A549 (cell line): ENCODE measurements around the gene GSTM2. TPM values are rescaled to one million over a fixed set of nuclear protein-coding genes. Genes with fewer than 3 reads are reported as not detected.
A peak's percentile ranks its signal among the peaks of the same experiment; 100 is the strongest.

ENCODE experiments used
- ATAC-seq, 2 experiments: fragments of 200-7000 bp in 1 of 2; fragments of >200 bp in 1 of 2; cut with Nextera tagmentation in 1 of 2; cut with Tn5 transposase in 1 of 2; 3 replicates each; pipeline versions ENCODE4 v1.8.0 to v1.9.1; 2018 to 2020; ENCODE audit warnings: mild to moderate bottlenecking in 1 of 2, moderate library complexity in 1 of 2
- CTCF ChIA-PET: fragments of 300-600 bp; sonication (Branson Sonifier 250); formaldehyde crosslinking; extraction: SDS; loops from one replicate; lab custom pipeline; 2021; ENCODE audit warnings: antibody characterized with exemption, inconsistent platforms; lab: Yijun Ruan, JAX
- POLR2A ChIA-PET: fragments of 350-600 bp; formaldehyde crosslinking; extraction: SDS; loops from one replicate; lab custom pipeline; 2021; ENCODE audit warnings: antibody characterized with exemption, inconsistent platforms; lab: Yijun Ruan, JAX
- DNase-seq, 2 experiments: peaks; one replicate each; pipeline versions ENCODE4 v3.0.0 to v3.0.0-alpha.2; 2011 to 2016; ENCODE audit warnings: low read depth in 1 of 2, low spot score in 1 of 2
- FAIRE-seq: peaks from 2 replicates; lab custom pipeline; 2011; peaks lifted over from hg19 to GRCh38; lab: Jason Lieb, UNC
- H3K27ac ChIP-seq, 2 experiments: fragments of >200 bp; sonication (Bioruptor Twin); formaldehyde crosslinking; 3 replicates each; pipeline ENCODE4 v1.5.1; 2016 to 2017
- H3K4me1 ChIP-seq: fragments of >200 bp; sonication (Bioruptor Twin); formaldehyde crosslinking; 3 replicates; pipeline ENCODE4 v1.6.1; 2016
- H3K4me2 ChIP-seq: fragments of >200 bp; sonication (Bioruptor Twin); formaldehyde crosslinking; 3 replicates; pipeline ENCODE4 v1.6.1; 2016
- H3K4me3 ChIP-seq: fragments of >200 bp; sonication (Bioruptor Twin); formaldehyde crosslinking; 3 replicates; pipeline ENCODE4 v1.5.1; 2016
- H3K9me3 ChIP-seq: fragments of >200 bp; sonication (Bioruptor Twin); formaldehyde crosslinking; 3 replicates; pipeline ENCODE4 v1.6.1; 2016
- ATOH8 ChIP-seq: fragments of 250-450 bp; sonication (Bioruptor Pico); IDR thresholded peaks from 2 replicates; pipeline ENCODE4 v1.5.0; 2020; ENCODE audit warnings: low read depth, mild to moderate bottlenecking, moderate library complexity
- CBX2 ChIP-seq: fragments of 200-600 bp; sonication (generic); IDR thresholded peaks from 2 replicates; pipeline ENCODE4 v1.6.1; 2016; ENCODE audit warnings: low read depth, mild to moderate bottlenecking, borderline replicate concordance
- CTCF ChIP-seq: fragments of >200 bp; sonication (Bioruptor Twin); formaldehyde crosslinking; IDR thresholded peaks from 3 replicates; pipeline ENCODE4 v1.5.1; 2016
- ESRRA ChIP-seq: fragments of 150-350 bp; IDR thresholded peaks from 2 replicates; pipeline ENCODE4 v1.6.1; 2014; ENCODE audit warnings: mild to moderate bottlenecking, low read length, borderline replicate concordance
- GATA3 ChIP-seq: IDR thresholded peaks from 2 replicates; pipeline ENCODE4 v1.6.1; 2012; ENCODE audit warnings: borderline replicate concordance
- HMGXB4 ChIP-seq: fragments of 250-450 bp; sonication (Bioruptor Pico); IDR thresholded peaks from 2 replicates; pipeline ENCODE4 v1.5.0; 2021; ENCODE audit warnings: mild to moderate bottlenecking, moderate library complexity, borderline replicate concordance
- HOXB5 ChIP-seq: fragments of 250-450 bp; sonication (Bioruptor Pico); IDR thresholded peaks from 2 replicates; pipeline ENCODE4 v1.5.0; 2020; ENCODE audit warnings: mild to moderate bottlenecking, moderate library complexity
- MAFK ChIP-seq: fragments of 450-650 bp; IDR thresholded peaks from 2 replicates; pipeline ENCODE4 v1.6.1; 2014; ENCODE audit not compliant: partially characterized antibody
- MYC ChIP-seq: IDR thresholded peaks from 2 replicates; pipeline ENCODE4 v1.6.1; 2012; ENCODE audit warnings: mild to moderate bottlenecking, inconsistent platforms, low read length, improper control_type of control experiment, borderline replicate concordance
- PHF8 ChIP-seq: fragments of 200-600 bp; sonication (generic); IDR thresholded peaks from 2 replicates; pipeline ENCODE4 v1.6.1; 2016; ENCODE audit warnings: low read depth, mild to moderate bottlenecking, antibody characterized with exemption, moderate library complexity, borderline replicate concordance
- REST ChIP-seq: fragments of 200-600 bp; sonication (generic); IDR thresholded peaks from 2 replicates; pipeline ENCODE4 v1.6.1; 2016; ENCODE audit warnings: antibody characterized with exemption, mild to moderate bottlenecking, moderate library complexity
- RNF2 ChIP-seq: fragments of 200-600 bp; sonication (generic); IDR thresholded peaks from 2 replicates; pipeline ENCODE4 v1.6.1; 2016; ENCODE audit warnings: low read depth, mild to moderate bottlenecking, antibody characterized with exemption, moderate library complexity, borderline replicate concordance
- TFCP2L1 ChIP-seq: fragments of 250-450 bp; sonication (Bioruptor Pico); IDR thresholded peaks from 2 replicates; pipeline ENCODE4 v1.5.0; 2021; ENCODE audit warnings: mild to moderate bottlenecking
- USF2 ChIP-seq: fragments of 450-650 bp; IDR thresholded peaks from 2 replicates; pipeline ENCODE4 v1.6.1; 2014; ENCODE audit warnings: antibody characterized with exemption
- ZC3H11A ChIP-seq: fragments of 450-650 bp; IDR thresholded peaks from 2 replicates; pipeline ENCODE4 v1.6.1; 2014; ENCODE audit warnings: antibody characterized with exemption, mild to moderate bottlenecking
- ZNF302 ChIP-seq: fragments of 250-450 bp; sonication (Bioruptor Pico); IDR thresholded peaks from 2 replicates; pipeline ENCODE4 v1.9.0; 2021; ENCODE audit warnings: inconsistent platforms, mild to moderate bottlenecking, moderate library complexity
- WGBS: methylation state at CpG from one replicate; pipeline ENCODE4 v1.1.6; 2017; ENCODE audit errors: missing lambda C conversion rate; 5-methylcytosine and 5-hydroxymethylcytosine counted together
- polyA plus RNA-seq, 4 experiments: library from polyadenylated mRNA; depleted of rRNA in 3 of 4; stranded (reverse); fragments of >200 nt; fragmentation: RNase III in 1 of 4; extraction: RNeasy Plus Mini Kit Qiagen cat#74134 plus additional on column Dnase treatment in 1 of 4; gene quantifications; 2 replicates in 3 of 4; 3 replicates in 1 of 4; pipeline ENCODE4 v1.2.3, GENCODE V29; 2011 to 2017

Gene GSTM2
- polyA plus RNA-seq, 2 of the 4 experiments (the other 2 are of a cell fraction), result 4.8 to 6.5 TPM

GRCh38 chr1:109623601-109624161 lies 44.2 kb upstream of the GSTM2 start:
- no peak for TF ChIP-seq USF2
- TF ChIP-seq ESRRA, result no peak
- TF ChIP-seq GATA3, result no peak
- TF ChIP-seq, all 56 proteins: peak for 0
- ATAC-seq (no peak), DNase-seq (no peak), FAIRE-seq (no peak)
- Histone ChIP-seq H3K9me3 (no peaks in the 10 kb centered on the region), H3K4me3 (no peak overlapping the region), H3K4me2 (no peak overlapping the region), H3K27ac (peak overlapping the region in 1 of 2 experiments; percentile 39; a peak in 1 of 6 replicates), H3K4me1 (peaks cover 27% of the 10 kb centered on the region)
- 89% methylated on average over 4 of the region's 11 CpGs for WGBS
- CTCF ChIA-PET, result interaction anchor here (2.7 to 21.4 kb wide), 4 partner anchors 16 to 360 kb away, joined by 9 to 295 read pairs (median 13); partner anchors contain the start of gene AHCYL1
- POLR2A ChIA-PET, result no interaction called here

- ChIA-PET POLR2A (no interaction called here), CTCF (interaction anchor here (1.5 to 21.4 kb wide), 5 partner anchors 16 to 360 kb away, joined by 5 to 295 read pairs (median 11); partner anchors contain the start of gene AHCYL1)
- Histone ChIP-seq H3K4me2 (no peak overlapping the region), H3K4me1 (peaks cover 21% of the 10 kb centered on the region), H3K4me3 (no peak overlapping the region), H3K9me3 (no peaks in the 10 kb centered on the region), H3K27ac (peak overlapping the region in 1 of 2 experiments; percentile 11; a peak in 1 of 6 replicates)
- 97% methylated on average over 10 of the region's 17 CpGs for WGBS
- TF ChIP-seq ZNF302 (no peak), PHF8 (no peak), REST (no peak), MYC (no peak), HOXB5 (CRISPR knock-in tag) (no peak), ZC3H11A (no peak), MAFK (no peak), TFCP2L1 (CRISPR knock-in tag) (no peak), GATA3 (no peak), CTCF (no peak), RNF2 (no peak), HMGXB4 (CRISPR knock-in tag) (no peak), ATOH8 (CRISPR knock-in tag) (no peak), CBX2 (no peak)
- DNase-seq (no peak), FAIRE-seq (no peak), ATAC-seq (no peak)
Observed at GRCh38 chr1:109624201-109625010, 43.5 kb upstream of the GSTM2 start.
